SK-N-MC (cell line): ENCODE measurements around the gene MTAP.

Experiments used
- EZH2 ChIP-seq: fragments of 200-600 bp; sonication (generic); IDR thresholded peaks from one replicate; pipeline ENCODE4 v1.6.1; 2017; ENCODE audit warnings: antibody characterized with exemption
- POLR2AphosphoS5 ChIP-seq: IDR thresholded peaks from 2 replicates; pipeline ENCODE4 v1.6.1; 2012; ENCODE audit warnings: mild to moderate bottlenecking, low read depth, low read length, borderline replicate concordance

DNA sequence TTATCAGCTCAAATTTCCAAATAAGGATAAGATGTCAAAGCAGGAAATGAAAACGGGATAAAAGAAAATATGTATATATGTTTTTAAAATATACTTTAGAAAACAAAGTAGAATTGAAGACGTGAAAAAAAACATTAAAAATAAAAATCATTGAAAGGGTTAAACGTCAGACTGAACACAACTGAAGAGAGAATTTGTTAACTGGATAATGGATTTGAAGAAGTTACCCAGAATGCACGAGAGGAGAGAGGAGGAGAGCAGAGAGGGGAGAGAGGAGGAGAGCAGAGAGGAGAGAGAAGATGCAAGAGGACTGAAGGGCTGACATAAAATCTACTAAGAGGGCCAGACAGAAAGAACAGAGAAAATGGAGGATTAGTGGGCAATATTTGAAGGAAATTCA lies 103.8 kb downstream of the MTAP start:
- TF ChIP-seq EZH2 (no peak), POLR2AphosphoS5 (no peak)
